Spleen (tissue), 11 donors: Measurements from ENCODE around the gene ANKRD13B. TPM values are rescaled to one million over a fixed set of nuclear protein-coding genes. Genes with fewer than 3 reads are reported as not detected.
A peak's percentile ranks its signal among the peaks of the same experiment; 100 is the strongest.

Experiments
- DNase-seq: peaks from one replicate; pipeline ENCODE4 v3.0.0-alpha.2; 2020
- H3K27ac ChIP-seq, 8 donors: fragments of 200-600 bp; sonication (generic) in 7 of 8; 1 replicate in 4 of 8; 2 replicates in 4 of 8; pipeline versions ENCODE4 v1.5.0 to v1.8.0; 2016 to 2021; ENCODE audit warnings: inconsistent platforms in 4 of 8, mild to moderate bottlenecking in 4 of 8, moderate library complexity in 1 of 8
- H3K27me3 ChIP-seq, 7 donors: fragments of 200-600 bp; sonication (generic) in 6 of 7; replicated peaks in 1 of 7; 1 replicate in 4 of 7; 2 replicates in 3 of 7; pipeline versions ENCODE4 v1.5.0 to v1.8.0; 2016 to 2021; ENCODE audit warnings: inconsistent platforms in 3 of 7, mild to moderate bottlenecking in 1 of 7
- H3K36me3 ChIP-seq, 6 donors: fragments of 200-600 bp; sonication (generic) in 5 of 6; 1 replicate in 4 of 6; 2 replicates in 2 of 6; pipeline versions ENCODE4 v1.5.0 to v1.8.0; 2016 to 2021; ENCODE audit warnings: inconsistent platforms in 2 of 6
- H3K4me1 ChIP-seq, 6 donors: fragments of 200-600 bp; sonication (generic) in 5 of 6; 1 replicate in 3 of 6; 2 replicates in 3 of 6; pipeline versions ENCODE4 v1.5.0 to v1.8.0; 2016 to 2021; ENCODE audit warnings: inconsistent platforms in 3 of 6
- H3K4me3 ChIP-seq, 8 donors: fragments of 200-600 bp; sonication (generic) in 7 of 8; 1 replicate in 4 of 8; 2 replicates in 4 of 8; pipeline versions ENCODE4 v1.5.0 to v1.8.0; 2016 to 2021; ENCODE audit warnings: inconsistent platforms in 4 of 8, mild to moderate bottlenecking in 4 of 8, moderate library complexity in 2 of 8
- H3K9me3 ChIP-seq, 8 donors: fragments of 200-600 bp; sonication (generic) in 7 of 8; 1 replicate in 4 of 8; 2 replicates in 4 of 8; pipeline versions ENCODE4 v1.5.0 to v1.8.0; 2016 to 2021; ENCODE audit warnings: inconsistent platforms in 4 of 8
- CTCF ChIP-seq, 11 experiments: fragments of 200-600 bp in 7 of 11; fragments of 450-650 bp in 4 of 11; sonication (generic) in 4 of 11; IDR thresholded peaks in 8 of 11; conservative IDR thresholded peaks in 3 of 11; 1 replicate in 7 of 11; 2 replicates in 4 of 11; pipeline versions ENCODE4 v1.4.0 to v1.8.0; 2016 to 2021; ENCODE audit warnings: antibody characterized with exemption in 11 of 11, inconsistent platforms in 4 of 11, mild to moderate bottlenecking in 1 of 11
- POLR2A ChIP-seq, 3 donors: fragments of 450-650 bp; IDR thresholded peaks; one replicate each; pipeline ENCODE4 v1.5.1; 2017; ENCODE audit warnings: antibody characterized with exemption in 3 of 3, mild to moderate bottlenecking in 1 of 3
- POLR2AphosphoS5 ChIP-seq, 3 donors: sonication (generic); formaldehyde crosslinking; IDR thresholded peaks; one replicate each; pipeline ENCODE4 v1.5.1; 2017; ENCODE audit warnings: antibody characterized with exemption in 3 of 3
- WGBS, 5 donors: extraction: QIAGEN DNeasy Blood & Tissue Kit in 3 of 5; methylation state at CpG; one replicate each; pipeline versions ENCODE4 v1.1.5 to v1.1.7; 2013 to 2018; 5-methylcytosine and 5-hydroxymethylcytosine counted together
- intact Hi-C: fragments of 100-400 bp; cut with DNase I; formaldehyde crosslinking; loops from one replicate; pipeline ENCODE4 v1.15.0; 2023; ENCODE audit warnings: low total_unique reads
- polyA plus RNA-seq, 3 donors: library from polyadenylated mRNA; stranded (reverse); fragments of 200-250 nt; gene quantifications; one replicate each; pipeline ENCODE4 v1.2.1, GENCODE V29; 2013
- total RNA-seq, 7 donors: library from RNA; depleted of rRNA in 3 of 7; stranded (reverse); fragments of >200 nt in 3 of 7; fragmentation: NEBNext Ultra II Directional in 4 of 7; extraction: Animal tissue kit (Norgen Biotek cat#: 25700) in 4 of 7; gene quantifications; one replicate each; pipeline versions ENCODE4 v1.1.0 to v1.2.1, GENCODE V29; 2016 to 2021
- donor health status: healthy with polysubstance abuse.
- donor health status: DM: no; HTN: no; CAD: no; lungs with moderate emphysema.
- donor health status: DM: no; HTN: no; CAD: no.
- donor health status: Bipolar disorder and iron deficiency.
- donor health status: healthy.
- donor health status: DM: no; HTN: no; CAD: no.
- donor health status: DM: yes; HTN: yes; CAD: no.

The ANKRD13B gene
- total and polyA plus RNA-seq, 10 donors = 0.85 to 5.5 (median 2.5) TPM

- TF ChIP-seq POLR2A (IDR thresholded peaks at IDR 0.05) (no peak), CTCF (IDR thresholded peaks at IDR 0.05 in 8 of 11, conservative IDR thresholded peaks at IDR 0.05 in 3 of 11) (no peak), POLR2AphosphoS5 (IDR thresholded peaks at IDR 0.05) (no peak)
- Histone ChIP-seq H3K27ac (no peak overlapping the region), H3K36me3 (peaks cover 0 to 74% (median 50%) of the 10 kb centered on the region in 6 donors), H3K27me3 (no peaks in the 10 kb centered on the region), H3K9me3 (no peaks in the 10 kb centered on the region), H3K4me3 (no peak overlapping the region), H3K4me1 (peaks cover 8 to 71% (median 34%) of the 10 kb centered on the region in 6 donors)
- WGBS, 5 donors = 85 to 92% (median 89%) methylated on average over 13 to 14 of the region's 14 CpGs
- intact Hi-C loops = no loop called here
- DNase-seq = peak; percentile 70
Observed at GRCh38 chr17:29573871-29574731, 18.8 kb upstream of the ANKRD13B start.

DNA sequence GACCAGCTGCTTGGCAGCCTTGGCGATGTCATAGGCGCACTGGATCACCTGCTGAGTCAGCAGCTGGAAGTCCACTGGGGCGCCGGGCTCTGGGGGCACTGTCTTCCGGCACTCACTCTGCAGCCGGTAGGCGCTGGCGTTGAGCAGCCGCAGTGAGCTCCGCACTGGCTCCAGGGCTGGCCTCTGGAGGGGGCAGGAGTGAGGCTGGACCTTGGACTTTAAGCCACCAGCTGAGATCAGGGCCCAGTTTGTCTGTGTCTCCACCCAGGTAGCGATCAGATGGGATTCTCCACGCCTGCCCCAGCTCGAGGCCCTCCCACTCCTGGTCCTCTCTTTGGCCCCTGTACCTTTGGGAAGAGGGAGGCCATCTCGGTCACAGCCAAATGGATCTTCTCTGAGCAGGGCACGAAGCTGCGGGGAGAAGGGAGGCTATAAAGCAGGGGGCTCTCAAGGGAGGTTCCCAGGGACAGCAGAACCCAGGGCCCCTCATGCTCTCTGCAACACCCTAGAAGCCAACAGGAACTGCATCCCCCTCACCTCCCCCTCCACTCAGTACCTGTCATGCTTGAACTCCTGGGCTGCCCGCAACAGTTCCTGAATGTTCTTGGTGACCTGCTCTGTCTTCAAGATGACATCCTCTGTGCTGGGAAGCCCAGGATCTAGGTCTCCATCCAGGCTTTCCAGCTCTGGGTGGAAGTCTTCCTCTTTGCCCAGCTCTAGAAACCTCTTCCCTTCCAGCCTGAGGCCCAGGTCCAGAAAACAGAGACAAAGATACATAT, 18.0 kb upstream of the ANKRD13B start:
- Histone ChIP-seq H3K4me3 (no peak overlapping the region), H3K9me3 (no peaks in the 10 kb centered on the region), H3K27me3 (no peaks in the 10 kb centered on the region), H3K36me3 (peaks cover 0 to 83% (median 52%) of the 10 kb centered on the region in 6 donors), H3K4me1 (peaks cover 0 to 63% (median 27%) of the 10 kb centered on the region in 6 donors), H3K27ac (no peak overlapping the region)
- 84 to 91% (median 89%) methylated on average over 11 to 17 of the region's 17 CpGs for WGBS, 5 donors
- peak; percentile 65 for DNase-seq
- intact Hi-C loops = no loop called here
- TF ChIP-seq POLR2AphosphoS5 (IDR thresholded peaks at IDR 0.05) = peak in 1 of 3 donors; percentile 35
- no peak for TF ChIP-seq POLR2A (IDR thresholded peaks at IDR 0.05)
- no peak for TF ChIP-seq CTCF (IDR thresholded peaks at IDR 0.05 in 8 of 11, conservative IDR thresholded peaks at IDR 0.05 in 3 of 11)

GRCh38 chr17:29575511-29576213, 17.3 kb upstream of the ANKRD13B start:
- TF ChIP-seq CTCF (IDR thresholded peaks at IDR 0.05 in 8 of 11, conservative IDR thresholded peaks at IDR 0.05 in 3 of 11) (no peak), POLR2AphosphoS5 (IDR thresholded peaks at IDR 0.05) (peak in 1 of 3 donors; percentile 45), POLR2A (IDR thresholded peaks at IDR 0.05) (no peak)
- intact Hi-C loops = no loop called here

More at GRCh38 chr17:29575511-29576213, 17.3 kb upstream of the ANKRD13B start:
- WGBS, 5 donors = 91 to 95% (median 93%) methylated on average over 21 to 28 of the region's 28 CpGs
- no peaks in the 10 kb centered on the region for H3K27me3 ChIP-seq
- H3K4me1 ChIP-seq = peaks cover 6 to 70% (median 32%) of the 10 kb centered on the region in 6 donors
- H3K36me3 ChIP-seq = peaks cover 0 to 90% (median 52%) of the 10 kb centered on the region in 6 donors
- peak; percentile 77 for DNase-seq
- H3K4me3 ChIP-seq = no peak overlapping the region
- H3K9me3 ChIP-seq = no peaks in the 10 kb centered on the region
- H3K27ac ChIP-seq = no peak overlapping the region
